Measurements from ENCODE around the gene LIMK1. TPM values are rescaled to one million over a fixed set of nuclear protein-coding genes. Genes with fewer than 3 reads are reported as not detected.
A peak's percentile ranks its signal among the peaks of the same experiment; 100 is the strongest.
"Not testable (repeated sequence)": the region's sequence is repeated elsewhere in the genome, so short reads cannot be mapped to it uniquely, and the experiment has no call there.

Gene LIMK1
- total RNA-seq, 8 experiments from 2014 or later: 25.7 to 64.5 (median 34.1) TPM

DNA sequence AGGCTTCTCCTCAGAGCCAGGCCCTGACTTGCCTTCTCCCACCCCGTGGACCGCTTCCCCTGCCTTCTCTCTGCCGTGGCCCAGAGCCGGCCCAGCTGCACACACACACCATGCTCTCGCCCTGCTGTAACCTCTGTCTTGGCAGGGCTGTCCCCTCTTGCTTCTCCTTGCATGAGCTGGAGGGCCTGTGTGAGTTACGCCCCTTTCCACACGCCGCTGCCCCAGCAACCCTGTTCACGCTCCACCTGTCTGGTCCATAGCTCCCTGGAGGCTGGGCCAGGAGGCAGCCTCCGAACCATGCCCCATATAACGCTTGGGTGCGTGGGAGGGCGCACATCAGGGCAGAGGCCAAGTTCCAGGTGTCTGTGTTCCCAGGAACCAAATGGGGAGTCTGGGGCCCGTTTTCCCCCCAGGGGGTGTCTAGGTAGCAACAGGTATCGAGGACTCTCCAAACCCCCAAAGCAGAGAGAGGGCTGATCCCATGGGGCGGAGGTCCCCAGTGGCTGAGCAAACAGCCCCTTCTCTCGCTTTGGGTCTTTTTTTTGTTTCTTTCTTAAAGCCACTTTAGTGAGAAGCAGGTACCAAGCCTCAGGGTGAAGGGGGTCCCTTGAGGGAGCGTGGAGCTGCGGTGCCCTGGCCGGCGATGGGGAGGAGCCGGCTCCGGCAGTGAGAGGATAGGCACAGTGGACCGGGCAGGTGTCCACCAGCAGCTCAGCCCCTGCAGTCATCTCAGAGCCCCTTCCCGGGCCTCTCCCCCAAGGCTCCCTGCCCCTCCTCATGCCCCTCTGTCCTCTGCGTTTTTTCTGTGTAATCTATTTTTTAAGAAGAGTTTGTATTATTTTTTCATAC is 38.0 kb downstream of the LIMK1 start:
- WGBS, 10 experiments: 60 to 100% (median 87%) methylated on average over 1 to 4 of the region's 26 CpGs; no CpG with 5 or more reads in 2 of the 10 experiments
- in situ Hi-C loops (cut with MboI; ENCODE audit: low pct_unique_long_range_greater_than_20kb in 2 of 9, low sequenced_read_pairs in 9 of 9, unreplicated experiment in 9 of 9): no loop called here
- no peak overlapping the region for H3K27ac ChIP-seq
- peak in 3 of 8 experiments; percentile 16 to 22 (median 16) for ATAC-seq (replicated peaks in 6 of 8)
- no peaks in the 10 kb centered on the region for H3K4me1 ChIP-seq (replicated peaks in 1 of 2)
- no peak overlapping the region for H3K4me3 ChIP-seq

DNA sequence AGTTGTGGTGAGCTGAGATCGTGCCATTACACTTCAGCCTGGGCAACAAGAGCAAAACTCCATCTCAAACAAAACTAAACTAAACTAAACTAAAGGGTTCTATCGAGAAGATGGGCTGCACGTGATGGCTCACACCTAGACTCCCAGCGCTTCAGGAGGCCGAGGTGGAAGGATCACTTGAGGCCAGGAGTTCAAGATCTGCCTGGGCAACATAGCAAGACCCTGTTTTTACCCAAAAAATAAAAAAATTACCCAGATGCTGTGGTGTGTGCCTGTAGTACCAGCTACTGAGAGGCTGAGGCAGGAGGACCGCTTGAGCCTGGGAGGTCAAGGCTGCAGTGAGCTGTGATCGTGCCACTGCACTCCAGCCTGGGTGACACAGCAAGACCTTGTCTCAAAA is 40.3 kb downstream of the LIMK1 start:
- in situ Hi-C loops (cut with MboI; ENCODE audit: low pct_unique_long_range_greater_than_20kb in 2 of 9, low sequenced_read_pairs in 9 of 9, unreplicated experiment in 9 of 9); H3K4me1 ChIP-seq (replicated peaks in 1 of 2); ATAC-seq (replicated peaks in 6 of 8); H3K27ac ChIP-seq; H3K4me3 ChIP-seq: not testable (repeated sequence)
- WGBS, 10 experiments: 77 to 100% (median 87%) methylated on average over 1 to 4 of the region's 7 CpGs; no CpG with 5 or more reads in 2 of the 10 experiments

DNA sequence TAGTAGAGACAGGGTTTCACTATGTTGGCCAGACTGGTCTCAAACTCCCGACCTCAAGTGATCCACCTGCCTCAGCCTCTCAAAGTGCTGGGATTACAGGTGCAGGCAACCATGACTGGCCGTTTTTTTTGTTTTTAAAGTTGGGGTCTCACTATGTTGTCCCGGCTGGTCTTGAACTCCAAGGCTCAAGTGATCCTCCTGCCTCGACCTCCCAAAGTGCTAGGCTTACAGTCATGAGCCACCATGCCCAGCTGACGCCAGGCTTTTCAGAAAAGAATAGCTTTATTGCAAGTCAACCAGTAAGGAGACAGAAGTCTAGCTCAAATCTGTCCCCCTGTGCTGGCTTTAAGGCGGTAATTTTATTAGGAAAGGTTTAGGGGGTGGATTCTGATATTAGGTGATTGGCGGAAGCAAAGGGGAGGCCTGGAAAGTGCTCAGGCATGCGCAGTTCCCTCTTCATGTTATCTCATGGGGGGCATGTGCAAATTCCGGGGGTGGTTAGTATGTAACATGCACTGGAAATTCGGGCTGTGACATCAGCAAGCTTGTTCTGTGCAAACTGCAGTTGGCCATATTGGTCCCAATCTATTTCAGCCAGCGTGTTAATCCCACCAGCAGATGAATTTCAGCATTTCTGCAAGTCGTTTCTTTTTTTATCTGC is 42.7 kb downstream of the LIMK1 start:
- in situ Hi-C loops (cut with MboI; ENCODE audit: low pct_unique_long_range_greater_than_20kb in 2 of 9, low sequenced_read_pairs in 9 of 9, unreplicated experiment in 9 of 9): no loop called here
- no peak overlapping the region for H3K27ac ChIP-seq
- H3K4me1 ChIP-seq (replicated peaks in 1 of 2): no peaks in the 10 kb centered on the region
- WGBS, 10 experiments: 31 to 92% (median 67%) methylated on average over 2 to 11 of the region's 12 CpGs; no CpG with 5 or more reads in 1 of the 10 experiments
- no peak overlapping the region for H3K4me3 ChIP-seq
- no peak for ATAC-seq (replicated peaks in 6 of 8)

DNA sequence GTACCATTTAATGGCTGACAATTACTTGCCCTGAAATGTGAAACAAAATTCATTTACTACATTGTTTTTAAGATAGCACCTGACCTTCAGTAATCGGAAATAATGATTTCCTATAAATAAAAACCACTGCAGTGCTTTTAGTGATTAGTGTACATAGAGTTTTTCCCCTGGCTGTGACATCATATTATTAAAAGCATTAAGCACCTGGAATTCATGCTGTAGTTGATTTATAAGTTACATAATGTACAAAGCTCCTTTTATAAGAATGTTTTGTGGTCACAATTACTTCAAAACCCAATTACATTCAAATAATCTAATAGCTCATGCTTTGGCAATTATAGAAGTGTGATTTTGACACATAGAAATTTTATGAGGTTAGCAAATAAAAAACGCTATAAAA is 46.3 kb downstream of the LIMK1 start:
- Histone ChIP-seq H3K27ac (no peak overlapping the region), H3K4me3 (no peak overlapping the region), H3K4me1 (replicated peaks in 1 of 2) (no peaks in the 10 kb centered on the region)
- 0 to 100% (median 60%) methylated on average over 1 to 2 of the region's 2 CpGs; no CpG with 5 or more reads in 1 of the 10 experiments for WGBS, 10 experiments
- in situ Hi-C loops (cut with MboI; ENCODE audit: low pct_unique_long_range_greater_than_20kb in 2 of 9, low sequenced_read_pairs in 9 of 9, unreplicated experiment in 9 of 9): no loop called here
- peak in 4 of 8 experiments; percentile 15 to 77 (median 51) for ATAC-seq (replicated peaks in 6 of 8)

DNA sequence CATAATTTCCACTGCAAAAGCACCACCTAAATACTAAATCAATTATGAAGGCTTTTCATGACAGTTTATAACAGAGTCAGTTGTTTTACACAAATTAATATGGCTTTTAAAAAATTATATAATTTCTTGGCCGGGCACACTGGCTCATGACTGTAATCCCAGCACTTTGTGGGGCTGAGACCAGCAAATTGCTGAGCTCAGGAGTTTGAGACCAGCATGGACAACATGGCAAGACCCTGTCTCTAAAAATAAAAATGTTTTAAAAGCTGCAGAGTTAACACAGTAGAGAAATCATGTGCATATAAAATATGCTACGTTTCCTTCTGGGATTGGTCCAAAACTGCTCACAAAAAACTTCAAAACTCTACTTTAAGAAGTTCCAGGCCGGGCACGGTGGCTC is 46.9 kb downstream of the LIMK1 start:
- no peak for ATAC-seq (replicated peaks in 6 of 8)
- no peak overlapping the region for H3K4me3 ChIP-seq

DNA sequence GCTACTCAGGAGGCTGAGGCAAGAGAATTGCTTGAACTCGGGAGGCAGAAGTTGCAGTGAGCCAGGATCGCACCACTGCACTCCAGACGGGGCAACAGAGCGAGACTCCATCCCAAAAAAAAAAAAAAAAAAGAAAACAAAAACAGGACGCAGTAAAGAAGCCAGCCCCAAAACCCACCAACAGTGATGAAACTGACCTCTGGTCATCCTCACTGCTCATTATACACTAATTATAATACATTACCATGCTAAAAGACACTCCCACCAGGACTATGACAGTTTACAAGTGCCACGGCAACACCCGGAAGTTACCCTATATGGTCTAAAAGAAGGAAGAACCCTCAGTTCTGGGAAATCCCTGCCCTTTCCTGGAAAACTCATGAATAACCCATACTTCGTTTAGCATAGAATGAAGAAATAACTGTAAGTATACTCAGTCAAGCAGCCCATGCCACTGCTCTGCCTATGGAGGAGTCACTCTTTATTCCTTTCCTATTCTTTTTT is 50.6 kb downstream of the LIMK1 start:
- WGBS, 10 experiments: 43 to 90% (median 80%) methylated on average over 1 to 5 of the region's 8 CpGs; no CpG with 5 or more reads in 1 of the 10 experiments
- Histone ChIP-seq H3K4me1 (replicated peaks in 1 of 2) (peaks cover 0 to 2% of the 10 kb centered on the region in 2 donors), H3K4me3 (no peak overlapping the region), H3K27ac (no peak overlapping the region)
- peak in 6 of 8 experiments; percentile 20 to 97 (median 74) for ATAC-seq (replicated peaks in 6 of 8)
- in situ Hi-C loops (cut with MboI; ENCODE audit: low pct_unique_long_range_greater_than_20kb in 2 of 9, low sequenced_read_pairs in 9 of 9, unreplicated experiment in 9 of 9): no loop called here

More for the DNA sequence above, 46.9 kb downstream of the LIMK1 start:
- H3K27ac ChIP-seq: no peak overlapping the region
- in situ Hi-C loops (cut with MboI; ENCODE audit: low pct_unique_long_range_greater_than_20kb in 2 of 9, low sequenced_read_pairs in 9 of 9, unreplicated experiment in 9 of 9): no loop called here
- H3K4me1 ChIP-seq (replicated peaks in 1 of 2): no peaks in the 10 kb centered on the region
- WGBS, 10 experiments: 0 to 95% (median 52%) methylated on average over 1 to 4 of the region's 4 CpGs; no CpG with 5 or more reads in 2 of the 10 experiments

DNA sequence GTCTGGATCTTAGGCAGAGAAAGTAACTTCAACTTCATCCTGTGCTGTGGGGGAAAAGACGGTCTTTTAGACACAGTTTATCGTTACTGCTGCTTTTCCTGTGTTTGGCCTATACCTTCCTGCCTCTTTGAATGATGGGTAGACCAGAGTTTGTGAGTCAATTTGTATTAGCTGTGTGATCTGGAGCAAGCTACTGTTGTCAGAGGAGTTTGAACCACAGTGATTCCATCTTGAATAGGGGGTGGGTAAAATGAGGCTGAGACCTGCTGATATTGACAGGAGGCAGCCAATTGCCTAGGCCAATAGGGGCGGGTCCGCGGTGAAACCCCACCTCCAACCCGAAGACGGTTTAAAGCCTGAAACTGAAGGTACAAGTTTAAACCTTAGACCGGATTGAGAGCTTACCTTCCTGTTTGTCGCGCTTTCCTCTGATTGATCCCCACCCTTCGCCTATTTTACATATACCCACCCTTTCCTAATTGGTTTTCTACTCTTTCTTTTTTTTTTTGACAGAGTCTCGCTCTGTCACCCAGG is 54.8 kb downstream of the LIMK1 start:
- Histone ChIP-seq H3K4me3 (no peak overlapping the region), H3K4me1 (replicated peaks in 1 of 2) (peaks cover 0 to 4% of the 10 kb centered on the region in 2 donors), H3K27ac (no peak overlapping the region)
- in situ Hi-C loops (cut with MboI; ENCODE audit: low pct_unique_long_range_greater_than_20kb in 2 of 9, low sequenced_read_pairs in 9 of 9, unreplicated experiment in 9 of 9): no loop called here
- 46 to 100% (median 85%) methylated on average over 1 to 11 of the region's 12 CpGs; no CpG with 5 or more reads in 2 of the 10 experiments for WGBS, 10 experiments
- peak in 2 of 8 experiments; percentile 9 to 32 for ATAC-seq (replicated peaks in 6 of 8)

DNA sequence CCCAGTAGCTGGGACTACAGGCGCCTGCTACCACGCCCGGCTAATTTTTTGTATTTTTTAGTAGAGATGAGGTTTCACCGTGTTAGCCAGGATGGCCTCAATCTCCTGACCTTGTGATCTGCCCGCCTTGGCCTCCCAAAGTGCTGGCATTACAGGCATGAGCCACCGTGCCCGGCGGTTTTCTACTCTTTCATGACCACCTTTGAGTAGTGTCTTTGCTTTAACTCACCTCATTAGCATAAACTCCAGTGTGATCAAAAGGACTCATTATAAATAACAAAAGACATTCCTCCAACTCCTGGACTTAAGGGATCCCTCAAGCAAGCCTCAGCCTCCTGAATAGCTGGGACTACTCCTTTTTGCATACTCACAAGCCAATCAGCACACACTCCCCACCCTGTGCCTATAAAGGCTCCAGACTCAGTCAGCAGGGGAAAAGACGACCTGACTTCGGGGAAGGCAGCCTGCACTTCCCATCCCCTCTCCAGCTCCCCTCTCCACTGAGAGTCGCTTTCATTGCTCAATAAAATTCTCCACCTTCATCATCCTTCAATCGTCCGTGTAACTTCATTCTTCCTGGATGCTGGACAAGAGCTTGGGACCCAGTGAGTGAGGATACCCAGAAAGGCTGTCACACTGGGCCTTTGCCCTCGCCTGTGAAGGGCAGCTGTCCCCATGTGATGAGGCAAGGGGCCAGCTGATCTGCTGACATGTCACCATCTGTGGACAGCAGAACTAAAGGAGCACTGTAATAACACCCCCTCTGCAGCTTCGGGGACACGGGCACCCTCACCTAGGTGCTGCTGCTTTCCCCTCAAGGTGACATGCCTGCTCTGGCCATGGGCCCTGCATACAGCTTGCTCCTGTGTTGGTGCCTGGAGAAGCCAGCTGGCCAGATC is 55.6 kb downstream of the LIMK1 start:
- H3K27ac ChIP-seq: no peak overlapping the region
- H3K4me3 ChIP-seq: no peak overlapping the region
- peak in 3 of 8 experiments; percentile 9 to 59 (median 54) for ATAC-seq (replicated peaks in 6 of 8)
- WGBS, 10 experiments: 64 to 100% (median 87%) methylated on average over 1 to 11 of the region's 16 CpGs
- in situ Hi-C loops (cut with MboI; ENCODE audit: low pct_unique_long_range_greater_than_20kb in 2 of 9, low sequenced_read_pairs in 9 of 9, unreplicated experiment in 9 of 9): no loop called here
- peaks cover 0 to 4% of the 10 kb centered on the region in 2 donors for H3K4me1 ChIP-seq (replicated peaks in 1 of 2)

DNA sequence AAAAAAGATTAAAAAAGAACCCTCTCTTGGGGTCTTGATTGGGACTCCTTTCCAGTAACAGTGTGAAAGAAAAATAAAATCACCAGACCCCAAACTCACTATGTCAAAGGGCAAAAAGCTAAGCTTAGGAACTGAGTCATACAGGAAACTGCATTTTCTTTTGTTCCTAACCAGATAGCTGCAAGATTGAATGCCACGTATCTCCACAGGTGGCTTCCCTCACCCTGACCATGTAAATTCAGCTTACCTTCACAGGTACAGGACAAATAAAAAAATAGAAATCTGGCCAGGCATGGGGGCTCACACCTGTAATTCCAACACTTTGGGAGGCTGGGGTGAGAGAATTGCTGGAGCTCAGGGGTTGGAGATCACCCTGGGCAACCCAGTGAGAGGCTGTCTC is 58.1 kb downstream of the LIMK1 start:
- Histone ChIP-seq H3K4me3 (no peak overlapping the region), H3K4me1 (replicated peaks in 1 of 2) (peaks cover 0 to 4% of the 10 kb centered on the region in 2 donors), H3K27ac (no peak overlapping the region)
- WGBS, 10 experiments: 60 to 100% (median 83%) methylated on average over 1 of the region's 1 CpG; no CpG with 5 or more reads in 4 of the 10 experiments
- no peak for ATAC-seq (replicated peaks in 6 of 8)
- in situ Hi-C loops (cut with MboI; ENCODE audit: low pct_unique_long_range_greater_than_20kb in 2 of 9, low sequenced_read_pairs in 9 of 9, unreplicated experiment in 9 of 9): no loop called here

DNA sequence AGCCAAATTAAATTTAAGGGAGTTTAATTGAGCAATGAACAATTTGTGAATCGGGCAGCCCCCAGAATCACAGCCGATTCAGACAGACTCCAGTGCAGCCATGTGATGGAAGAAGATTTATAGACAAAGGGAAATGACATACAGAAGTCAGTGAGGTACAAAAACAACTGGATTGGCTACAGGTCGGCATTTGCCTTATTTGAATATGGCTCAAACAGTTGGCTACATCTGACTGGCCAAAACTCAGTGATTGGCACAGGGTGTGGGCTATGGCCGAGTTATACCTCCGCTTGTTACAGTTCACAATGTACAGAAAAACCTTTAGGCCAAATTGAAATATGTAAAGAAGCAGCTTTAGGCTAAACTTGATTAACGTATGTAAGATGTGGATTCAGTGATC is 59.8 kb downstream of the LIMK1 start:
- H3K27ac ChIP-seq: no peak overlapping the region
- whole genome bisulfite sequencing, 10 experiments: 17 to 100% (median 85%) methylated on average over 1 to 6 of the region's 6 CpGs; no CpG with 5 or more reads in 2 of the 10 experiments
- in situ Hi-C loops (cut with MboI; ENCODE audit: low pct_unique_long_range_greater_than_20kb in 2 of 9, low sequenced_read_pairs in 9 of 9, unreplicated experiment in 9 of 9): no loop called here
- H3K4me1 ChIP-seq (replicated peaks in 1 of 2): peaks cover 0 to 4% of the 10 kb centered on the region in 2 donors
- no peak overlapping the region for H3K4me3 ChIP-seq
- peak in 1 of 8 experiments; percentile 65 for ATAC-seq (replicated peaks in 6 of 8)

DNA sequence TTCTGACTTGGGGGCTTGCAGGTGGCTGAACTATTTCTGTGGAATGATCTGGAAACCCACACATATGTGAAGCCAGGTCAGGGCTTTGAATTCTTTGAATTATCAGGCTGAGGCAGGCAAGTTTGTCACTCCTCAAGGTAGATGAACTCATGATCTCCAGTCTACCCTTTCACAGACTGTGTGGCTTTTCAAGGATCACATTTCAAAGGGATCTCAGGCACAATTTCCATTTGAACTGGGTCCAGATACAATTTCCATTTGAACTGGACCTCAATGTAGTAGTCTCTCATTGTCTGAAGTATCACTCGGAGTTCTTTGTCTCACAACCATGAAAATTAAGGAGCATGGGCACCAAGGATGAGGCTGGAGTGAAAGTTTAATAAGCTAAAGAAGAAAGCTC is 64.9 kb downstream of the LIMK1 start:
- peak in 2 of 8 experiments; percentile 13 to 30 for ATAC-seq (replicated peaks in 6 of 8)
- 17 to 60% (median 60%) methylated on average over 1 of the region's 1 CpG; no CpG with 5 or more reads in 7 of the 10 experiments for WGBS, 10 experiments
- Histone ChIP-seq H3K27ac (no peak overlapping the region), H3K4me3 (no peak overlapping the region), H3K4me1 (replicated peaks in 1 of 2) (no peaks in the 10 kb centered on the region)
- in situ Hi-C loops (cut with MboI; ENCODE audit: low pct_unique_long_range_greater_than_20kb in 2 of 9, low sequenced_read_pairs in 9 of 9, unreplicated experiment in 9 of 9): no loop called here

DNA sequence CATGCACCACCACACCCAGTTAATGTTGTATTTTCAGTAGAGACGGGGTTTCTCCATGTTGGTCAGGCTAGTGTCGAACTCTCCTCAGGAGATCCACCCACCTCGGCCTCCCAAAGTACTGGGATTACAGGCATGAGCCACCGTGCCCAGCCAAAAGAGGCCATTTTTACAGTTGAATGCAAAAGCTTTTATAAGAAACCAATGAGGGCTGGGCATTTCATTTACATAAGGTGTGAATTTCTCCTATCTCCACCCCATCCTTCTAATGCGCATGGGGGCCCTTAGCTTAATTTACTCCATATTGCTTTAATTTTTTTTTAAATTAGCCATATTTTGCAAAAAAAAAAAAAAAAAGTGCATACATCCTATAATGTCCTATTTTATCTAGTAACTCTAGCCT is 65.5 kb downstream of the LIMK1 start:
- Histone ChIP-seq H3K4me1 (replicated peaks in 1 of 2) (no peaks in the 10 kb centered on the region), H3K27ac (no peak overlapping the region), H3K4me3 (no peak overlapping the region)
- in situ Hi-C loops (cut with MboI; ENCODE audit: low pct_unique_long_range_greater_than_20kb in 2 of 9, low sequenced_read_pairs in 9 of 9, unreplicated experiment in 9 of 9): no loop called here
- ATAC-seq (replicated peaks in 6 of 8): peak in 3 of 8 experiments; percentile 20 to 73 (median 55)
- 0 to 100% (median 60%) methylated on average over 1 to 4 of the region's 5 CpGs; no CpG with 5 or more reads in 2 of the 10 experiments for WGBS, 10 experiments

All from motor neuron (in vitro differentiated cells).